CD14-positive monocyte (primary cell): ENCODE data around the gene ELP2. TPM values are rescaled to one million over a fixed set of nuclear protein-coding genes. Genes with fewer than 3 reads are reported as not detected.

Experiments
- DNase-seq, 3 donors: peaks; one replicate each; pipeline ENCODE4 v3.0.0-alpha.2; 2011 to 2022
- H2AFZ ChIP-seq: 2 replicates; pipeline ENCODE4 v1.6.0; 2012; ENCODE audit warnings: mild to moderate bottlenecking, low read depth, low read length, inconsistent platforms; ENCODE audit not compliant: insufficient read depth, poor library complexity, severe bottlenecking
- H3K27ac ChIP-seq, 2 donors: 1 replicate in 1 of 2; 2 replicates in 1 of 2; pipeline ENCODE4 v1.5.1; 2012 to 2013; ENCODE audit warnings: low read length in 2 of 2, control low read depth in 1 of 2, inconsistent platforms in 1 of 2, low read depth in 1 of 2, mild to moderate bottlenecking in 1 of 2
- H3K27me3 ChIP-seq, 2 donors: one replicate each; pipeline versions ENCODE4 v1.6.0 to v1.6.1; 2011 to 2013; ENCODE audit warnings: low read length in 2 of 2; ENCODE audit not compliant: control insufficient read depth in 2 of 2, insufficient read depth in 2 of 2
- H3K36me3 ChIP-seq, 2 donors: replicated peaks in 1 of 2; 1 replicate in 1 of 2; 2 replicates in 1 of 2; pipeline versions ENCODE4 v1.5.1 to v1.6.1; 2012 to 2013; ENCODE audit warnings: low read length in 2 of 2, control low read depth in 1 of 2, inconsistent platforms in 1 of 2, mild to moderate bottlenecking in 1 of 2; ENCODE audit not compliant: insufficient read depth in 2 of 2, control insufficient read depth in 1 of 2
- H3K4me1 ChIP-seq, 2 donors: 1 replicate in 1 of 2; 2 replicates in 1 of 2; pipeline versions ENCODE4 v1.5.1 to v1.6.1; 2012 to 2013; ENCODE audit warnings: low read length in 2 of 2, control low read depth in 1 of 2, inconsistent platforms in 1 of 2, mild to moderate bottlenecking in 1 of 2, moderate library complexity in 1 of 2; ENCODE audit not compliant: insufficient read depth in 2 of 2, control insufficient read depth in 1 of 2
- H3K4me2 ChIP-seq: replicated peaks from 2 replicates; pipeline ENCODE3; 2012; ENCODE audit warnings: low read length, moderate library complexity, mild to moderate bottlenecking; ENCODE audit not compliant: poor library complexity, severe bottlenecking; ENCODE audit errors: extremely low read depth
- H3K4me3 ChIP-seq, 3 experiments: fragments of 200-600 bp in 1 of 3; sonication (generic) in 1 of 3; replicated peaks in 1 of 3; 1 replicate in 2 of 3; 2 replicates in 1 of 3; pipeline ENCODE4 v1.5.1; 2011 to 2013; ENCODE audit warnings: low read length in 3 of 3, mild to moderate bottlenecking in 3 of 3, control low read depth in 2 of 3, low read depth in 2 of 3, inconsistent platforms in 1 of 3, moderate library complexity in 1 of 3
- H3K79me2 ChIP-seq: 2 replicates; pipeline ENCODE4 v1.6.0; 2012; ENCODE audit warnings: mild to moderate bottlenecking, control low read depth, inconsistent platforms, low read length, moderate library complexity; ENCODE audit not compliant: insufficient read depth
- H3K9ac ChIP-seq: 2 replicates; pipeline ENCODE4 v1.6.0; 2017; ENCODE audit warnings: low read length, mild to moderate bottlenecking; ENCODE audit not compliant: insufficient read depth, poor library complexity, severe bottlenecking
- H3K9me3 ChIP-seq, 2 donors: replicated peaks in 1 of 2; 1 replicate in 1 of 2; 2 replicates in 1 of 2; pipeline versions ENCODE4 v1.5.1 to v1.6.1; 2012 to 2013; ENCODE audit warnings: low read length in 2 of 2, control low read depth in 1 of 2; ENCODE audit not compliant: control insufficient read depth in 1 of 2, insufficient read depth in 1 of 2
- H4K20me1 ChIP-seq: 2 replicates; pipeline ENCODE4 v1.6.0; 2012; ENCODE audit warnings: mild to moderate bottlenecking, low read length, control low read depth, moderate library complexity; ENCODE audit not compliant: insufficient read depth
- H3K27ac Mint-ChIP-seq, 7 donors: one replicate each; pipeline ENCODE4 v1.8.0; 2020; ENCODE audit warnings: mild to moderate bottlenecking in 7 of 7, mixed read lengths in 7 of 7, moderate library complexity in 6 of 7, inconsistent platforms in 2 of 7
- H3K27me3 Mint-ChIP-seq, 3 donors: one replicate each; pipeline ENCODE4 v1.8.0; 2021 to 2022; ENCODE audit warnings: low read depth in 3 of 3, mild to moderate bottlenecking in 3 of 3, mixed read lengths in 3 of 3, moderate library complexity in 3 of 3, inconsistent platforms in 1 of 3
- H3K36me3 Mint-ChIP-seq, 2 donors: one replicate each; pipeline ENCODE4 v1.8.0; 2020; ENCODE audit warnings: mixed read lengths in 2 of 2, inconsistent platforms in 1 of 2, mild to moderate bottlenecking in 1 of 2
- H3K4me1 Mint-ChIP-seq: one replicate; pipeline ENCODE4 v1.8.0; 2020; ENCODE audit warnings: mild to moderate bottlenecking, mixed read lengths
- H3K4me3 Mint-ChIP-seq, 2 donors: one replicate each; pipeline ENCODE4 v1.8.0; 2020; ENCODE audit warnings: mild to moderate bottlenecking in 2 of 2, mixed read lengths in 2 of 2, moderate library complexity in 1 of 2
- H3K9me3 Mint-ChIP-seq, 7 donors: one replicate each; pipeline ENCODE4 v1.8.0; 2020 to 2022; ENCODE audit warnings: mixed read lengths in 7 of 7, mild to moderate bottlenecking in 6 of 7, moderate library complexity in 6 of 7, inconsistent platforms in 2 of 7
- WGBS: methylation state at CpG from one replicate; pipeline ENCODE4 v1.1.5; 2013; ENCODE audit warnings: missing lambda C conversion rate; ENCODE audit not compliant: insufficient coverage; 5-methylcytosine and 5-hydroxymethylcytosine counted together
- intact Hi-C, 2 donors: fragments of 100-400 bp; cut with micrococcal nuclease; formaldehyde crosslinking; loops; one replicate each; pipeline versions ENCODE4 v1.15.0 to v1.15.1; 2023
- polyA plus RNA-seq, 3 donors: library from polyadenylated mRNA; depleted of rRNA in 1 of 3; unstranded in 2 of 3; stranded (reverse) in 1 of 3; fragments of 300-500 nt in 2 of 3; fragments of >200 nt in 1 of 3; fragmentation: Illumina TruSeq in 2 of 3; gene quantifications; 1 replicate in 2 of 3; 2 replicates in 1 of 3; pipeline ENCODE4 v1.2.3, GENCODE V29; 2012 to 2021
- TF ChIP-seq, protein P1 (sequence below): fragments of 200-600 bp; IDR thresholded peaks from one replicate; pipeline ENCODE4 v1.8.0; 2022; ENCODE audit warnings: antibody characterized with exemption, mild to moderate bottlenecking

The ELP2 gene
- polyA plus RNA-seq, 3 donors = 24.8 to 52.5 (median 27.1) TPM

DNA sequence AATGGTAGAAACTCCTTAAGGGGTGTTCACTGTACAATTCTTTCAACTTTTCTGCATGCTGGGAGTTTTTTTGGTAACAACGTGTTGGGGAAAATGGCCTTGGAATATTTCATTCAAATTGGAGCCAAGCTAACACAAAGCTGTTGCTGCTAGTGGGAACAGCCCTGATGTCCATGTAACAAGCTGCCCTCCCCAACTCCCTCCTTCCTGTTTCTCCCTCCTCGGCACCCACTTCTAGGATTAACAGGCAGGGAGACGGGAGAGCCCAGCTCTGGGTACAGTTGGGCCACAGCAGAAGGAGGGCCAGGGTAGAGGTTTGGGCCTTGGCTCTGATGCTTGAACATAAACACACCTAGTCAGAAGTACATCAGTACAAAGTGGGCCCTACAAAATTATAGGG is 48.2 kb downstream of the ELP2 start:
- H3K79me2 ChIP-seq = no peaks in the 10 kb centered on the region
- H3K4me3 Mint-ChIP-seq = no peak overlapping the region
- peaks cover 20% of the 10 kb centered on the region for H3K4me1 Mint-ChIP-seq
- peaks cover 1 to 4% (median 2%) of the 10 kb centered on the region in 3 donors for H3K27me3 Mint-ChIP-seq
- no peaks in the 10 kb centered on the region for H3K9me3 ChIP-seq
- no peaks in the 10 kb centered on the region for H3K27me3 ChIP-seq
- H3K27ac ChIP-seq = no peak overlapping the region
- H3K4me1 ChIP-seq = peaks cover 12 to 17% of the 10 kb centered on the region in 2 donors
- no peak overlapping the region for H3K27ac Mint-ChIP-seq
- H3K9me3 Mint-ChIP-seq = no peaks in the 10 kb centered on the region
- no CpG with 5 or more reads among the region's 3 CpGs for WGBS
- intact Hi-C loops = no loop called here
- H3K36me3 ChIP-seq = peaks cover 35 to 50% of the 10 kb centered on the region in 2 donors
- no peak overlapping the region for H3K9ac ChIP-seq
- H2AFZ ChIP-seq = no peak overlapping the region
- peaks cover 36 to 40% of the 10 kb centered on the region in 2 donors for H3K36me3 Mint-ChIP-seq
- H4K20me1 ChIP-seq = no peaks in the 10 kb centered on the region
- no peak for DNase-seq
- no peak overlapping the region for H3K4me3 ChIP-seq
- TF ChIP-seq, protein P1, sequence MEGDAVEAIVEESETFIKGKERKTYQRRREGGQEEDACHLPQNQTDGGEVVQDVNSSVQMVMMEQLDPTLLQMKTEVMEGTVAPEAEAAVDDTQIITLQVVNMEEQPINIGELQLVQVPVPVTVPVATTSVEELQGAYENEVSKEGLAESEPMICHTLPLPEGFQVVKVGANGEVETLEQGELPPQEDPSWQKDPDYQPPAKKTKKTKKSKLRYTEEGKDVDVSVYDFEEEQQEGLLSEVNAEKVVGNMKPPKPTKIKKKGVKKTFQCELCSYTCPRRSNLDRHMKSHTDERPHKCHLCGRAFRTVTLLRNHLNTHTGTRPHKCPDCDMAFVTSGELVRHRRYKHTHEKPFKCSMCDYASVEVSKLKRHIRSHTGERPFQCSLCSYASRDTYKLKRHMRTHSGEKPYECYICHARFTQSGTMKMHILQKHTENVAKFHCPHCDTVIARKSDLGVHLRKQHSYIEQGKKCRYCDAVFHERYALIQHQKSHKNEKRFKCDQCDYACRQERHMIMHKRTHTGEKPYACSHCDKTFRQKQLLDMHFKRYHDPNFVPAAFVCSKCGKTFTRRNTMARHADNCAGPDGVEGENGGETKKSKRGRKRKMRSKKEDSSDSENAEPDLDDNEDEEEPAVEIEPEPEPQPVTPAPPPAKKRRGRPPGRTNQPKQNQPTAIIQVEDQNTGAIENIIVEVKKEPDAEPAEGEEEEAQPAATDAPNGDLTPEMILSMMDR = no peak
- H3K4me2 ChIP-seq = no peak overlapping the region

DNA sequence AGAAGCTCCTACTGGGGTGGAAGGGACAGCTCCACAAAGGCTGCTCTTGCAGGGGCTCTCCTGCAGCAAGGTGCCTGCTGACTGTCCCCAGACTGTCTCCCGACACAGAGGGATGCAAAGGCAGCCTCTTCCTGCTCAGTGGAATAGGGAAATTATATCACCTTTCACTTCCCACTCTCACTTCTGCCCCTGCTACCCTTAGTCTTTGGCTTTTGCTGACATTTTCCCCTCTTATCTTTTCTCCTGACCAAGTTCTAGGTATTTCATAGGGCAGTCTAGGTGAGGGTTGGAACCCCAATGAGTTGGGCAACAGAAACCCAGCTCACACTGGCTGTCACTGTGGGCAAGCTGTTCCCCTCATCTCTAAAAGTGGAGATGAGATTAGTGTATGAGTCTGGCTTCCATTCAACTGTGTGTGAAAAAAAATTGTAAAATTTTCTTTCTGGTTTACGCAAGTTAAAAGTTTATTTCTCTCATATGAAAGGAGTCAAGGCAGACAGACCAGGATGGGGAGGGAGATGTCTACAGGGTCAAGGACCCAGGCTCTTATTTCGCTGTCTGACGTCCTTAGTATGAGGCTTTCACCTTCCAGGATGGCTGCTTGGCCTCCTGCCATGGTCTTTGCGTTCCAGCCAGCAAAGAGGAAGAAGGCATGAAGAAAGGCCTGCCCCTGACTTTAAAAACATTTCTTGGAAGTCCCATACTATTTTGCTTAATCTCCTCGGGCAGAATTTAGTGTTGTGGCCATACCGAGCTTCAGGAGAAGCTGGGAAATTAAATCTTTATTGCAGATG is 50.1 kb downstream of the ELP2 start:
- H3K9ac ChIP-seq = no peak overlapping the region
- no peaks in the 10 kb centered on the region for H4K20me1 ChIP-seq
- H3K4me3 ChIP-seq = no peak overlapping the region
- H3K27me3 ChIP-seq = no peaks in the 10 kb centered on the region
- peaks cover 22 to 33% of the 10 kb centered on the region in 2 donors for H3K36me3 ChIP-seq
- H3K27ac ChIP-seq = peak overlapping the region; percentile 7 to 37
- H3K27me3 Mint-ChIP-seq = peaks cover 5 to 12% (median 8%) of the 10 kb centered on the region in 3 donors
- no peaks in the 10 kb centered on the region for H3K79me2 ChIP-seq
- H3K4me3 Mint-ChIP-seq = peak overlapping the region in 1 of 2 donors; percentile 43
- H3K4me1 ChIP-seq = peaks cover 12 to 17% of the 10 kb centered on the region in 2 donors
- peaks cover 22 to 27% of the 10 kb centered on the region in 2 donors for H3K36me3 Mint-ChIP-seq
- DNase-seq = peak in 2 of 3 donors; percentile 6 to 40
- peak overlapping the region in 4 of 7 donors; percentile 2 to 60 (median 48) for H3K27ac Mint-ChIP-seq
- H3K9me3 ChIP-seq = no peaks in the 10 kb centered on the region
- intact Hi-C loops = no loop called here
- H3K4me2 ChIP-seq = no peak overlapping the region
- TF ChIP-seq, protein P1 = no peak
- H2AFZ ChIP-seq = no peak overlapping the region
- H3K4me1 Mint-ChIP-seq = peaks cover 20% of the 10 kb centered on the region
- H3K9me3 Mint-ChIP-seq = no peaks in the 10 kb centered on the region
- 3% methylated on average over 5 of the region's 7 CpGs for WGBS
